ENCODE results near the gene PIGV. TPM values are rescaled to one million over a fixed set of nuclear protein-coding genes. Genes with fewer than 3 reads are reported as not detected.

PIGV gene
- total RNA-seq, 1 donor from 2014 or later, result 20.3 TPM

GRCh38 chr1:26750428-26750827 lies 37.3 kb upstream of the PIGV start:
- intact Hi-C loops (cut with DNase I), result no loop called here
- peaks cover 74% of the 10 kb centered on the region for H3K4me1 ChIP-seq
- H3K4me3 ChIP-seq, result no peak overlapping the region

GRCh38 chr1:26752519-26752918 lies 35.2 kb upstream of the PIGV start:
- H3K27ac ChIP-seq, result peak overlapping the region; percentile 34
- ATAC-seq (no peak), DNase-seq (no peak)
- peaks cover 61% of the 10 kb centered on the region for H3K36me3 ChIP-seq
- TF ChIP-seq CTCF (IDR thresholded peaks at IDR 0.05), result no peak
- intact Hi-C loops (cut with DNase I), result no loop called here
- no peak overlapping the region for H3K4me3 ChIP-seq
- no peaks in the 10 kb centered on the region for H3K27me3 ChIP-seq (ENCODE audit: low read depth)
- H3K9me3 ChIP-seq, result no peaks in the 10 kb centered on the region
- peaks cover 60% of the 10 kb centered on the region for H3K4me1 ChIP-seq

More at GRCh38 chr1:26750428-26750827, 37.3 kb upstream of the PIGV start:
- no peaks in the 10 kb centered on the region for H3K27me3 ChIP-seq (ENCODE audit: low read depth)
- H3K36me3 ChIP-seq, result peaks cover 55% of the 10 kb centered on the region
- TF ChIP-seq CTCF (IDR thresholded peaks at IDR 0.05), result no peak
- ATAC-seq (no peak), DNase-seq (no peak)
- H3K9me3 ChIP-seq, result no peaks in the 10 kb centered on the region
- H3K27ac ChIP-seq, result peak overlapping the region; percentile 25

GRCh38 chr1:26754086-26754874 lies 33.5 kb upstream of the PIGV start:
- no peaks in the 10 kb centered on the region for H3K9me3 ChIP-seq
- no peak for DNase-seq
- H3K36me3 ChIP-seq, result peaks cover 73% of the 10 kb centered on the region
- ATAC-seq, result no peak
- no peak for TF ChIP-seq CTCF (IDR thresholded peaks at IDR 0.05)
- H3K4me1 ChIP-seq, result peaks cover 43% of the 10 kb centered on the region
- peak overlapping the region; percentile 34 for H3K27ac ChIP-seq
- no peak overlapping the region for H3K4me3 ChIP-seq
- H3K27me3 ChIP-seq (ENCODE audit: low read depth), result no peaks in the 10 kb centered on the region
- intact Hi-C loops (cut with DNase I), result no loop called here

- no peaks in the 10 kb centered on the region for H3K9me3 ChIP-seq
- no peak overlapping the region for H3K4me3 ChIP-seq
- peaks cover 16% of the 10 kb centered on the region for H3K4me1 ChIP-seq
- H3K27ac ChIP-seq, result no peak overlapping the region
- DNase-seq, result no peak
- H3K36me3 ChIP-seq, result peaks cover 92% of the 10 kb centered on the region
- no peak for ATAC-seq
- no peak for TF ChIP-seq CTCF (IDR thresholded peaks at IDR 0.05)
- no peaks in the 10 kb centered on the region for H3K27me3 ChIP-seq (ENCODE audit: low read depth)
- intact Hi-C loops (cut with DNase I), result no loop called here
Measured at GRCh38 chr1:26758358-26758757, 29.4 kb upstream of the PIGV start.

GRCh38 chr1:26759531-26759930 lies 28.2 kb upstream of the PIGV start:
- intact Hi-C loops (cut with DNase I), result no loop called here
- Histone ChIP-seq H3K27ac (no peak overlapping the region), H3K27me3 (ENCODE audit: low read depth) (no peaks in the 10 kb centered on the region), H3K4me1 (peaks cover 4% of the 10 kb centered on the region), H3K9me3 (no peaks in the 10 kb centered on the region), H3K4me3 (no peak overlapping the region), H3K36me3 (peaks cover 93% of the 10 kb centered on the region)
- no peak for TF ChIP-seq CTCF (IDR thresholded peaks at IDR 0.05)
- ATAC-seq, result no peak
- DNase-seq, result no peak
